H1 (cell line): ENCODE measurements around the gene KRTAP21-2. TPM values are rescaled to one million over a fixed set of nuclear protein-coding genes. Genes with fewer than 3 reads are reported as not detected.

Source experiments
- CTCF ChIA-PET: fragments of 300-600 bp; sonication (Branson Sonifier 250); formaldehyde crosslinking; loops from one replicate; lab custom pipeline; 2021; ENCODE audit not compliant: partially characterized antibody; lab: Charles Lee
- POLR2A ChIA-PET: fragments of 300-600 bp; sonication (Branson Sonifier 250); formaldehyde crosslinking; loops from one replicate; lab custom pipeline; 2021; ENCODE audit warnings: inconsistent platforms; ENCODE audit not compliant: partially characterized antibody; lab: Charles Lee
- DNase-seq, 2 experiments: peaks; one replicate each; pipeline versions ENCODE4 v3.0.0 to v3.0.0-alpha.2; 2010 to 2022; ENCODE audit warnings: low spot score in 2 of 2, low read depth in 1 of 2, mixed read lengths in 1 of 2
- FAIRE-seq: peaks from 2 replicates; lab custom pipeline; 2011; peaks lifted over from hg19 to GRCh38; lab: Jason Lieb, UNC
- H2AFZ ChIP-seq: 2 replicates; pipeline ENCODE4 v1.8.1; 2012; ENCODE audit warnings: low read length, inconsistent platforms
- H2AK5ac ChIP-seq: 2 replicates; pipeline ENCODE4 v1.6.1; 2013; ENCODE audit warnings: low read depth, low read length
- H2BK120ac ChIP-seq: replicated peaks from 2 replicates; pipeline ENCODE3; 2013; ENCODE audit warnings: low read depth, low read length, inconsistent platforms
- H2BK12ac ChIP-seq: 2 replicates; pipeline ENCODE4 v1.6.1; 2013; ENCODE audit warnings: low read depth, low read length
- H2BK15ac ChIP-seq: 2 replicates; pipeline ENCODE4 v1.6.1; 2013; ENCODE audit warnings: low read length
- H2BK20ac ChIP-seq: 2 replicates; pipeline ENCODE4 v1.6.1; 2013; ENCODE audit warnings: low read length
- H2BK5ac ChIP-seq: 2 replicates; pipeline ENCODE4 v1.6.1; 2013; ENCODE audit warnings: low read depth, low read length
- H3K14ac ChIP-seq: 2 replicates; pipeline ENCODE4 v1.6.1; 2013; ENCODE audit warnings: inconsistent platforms; ENCODE audit not compliant: insufficient read length
- H3K18ac ChIP-seq: 2 replicates; pipeline ENCODE4 v1.6.1; 2013; ENCODE audit warnings: low read length; ENCODE audit errors: extremely low read depth
- H3K23ac ChIP-seq: 2 replicates; pipeline ENCODE4 v1.6.1; 2013; ENCODE audit warnings: inconsistent platforms; ENCODE audit not compliant: insufficient read length
- H3K23me2 ChIP-seq: 2 replicates; pipeline ENCODE4 v1.6.1; 2013; ENCODE audit warnings: low read depth, low read length
- H3K27ac ChIP-seq: 2 replicates; pipeline ENCODE4 v1.6.1; 2011; ENCODE audit warnings: low read depth, low read length, inconsistent platforms
- H3K27me3 ChIP-seq, 4 experiments: replicated peaks in 1 of 4; 1 replicate in 1 of 4; 2 replicates in 3 of 4; pipeline versions ENCODE4 v1.6.1 to v1.8.1; 2011 to 2013; ENCODE audit warnings: low read length in 3 of 4, mild to moderate bottlenecking in 3 of 4, inconsistent platforms in 2 of 4, mixed read lengths in 2 of 4, moderate library complexity in 1 of 4; ENCODE audit not compliant: control insufficient read depth in 3 of 4, insufficient read depth in 3 of 4; ENCODE audit errors: extremely low read depth in 1 of 4
- H3K36me3 ChIP-seq, 4 experiments: 2 replicates each; pipeline versions ENCODE4 v1.6.1 to v1.8.1; 2011 to 2013; ENCODE audit warnings: mild to moderate bottlenecking in 4 of 4, low read length in 3 of 4, moderate library complexity in 2 of 4, control low read depth in 1 of 4, inconsistent platforms in 1 of 4; ENCODE audit not compliant: insufficient read depth in 4 of 4, control insufficient read depth in 2 of 4
- H3K4ac ChIP-seq: replicated peaks from 2 replicates; pipeline ENCODE3; 2013; ENCODE audit warnings: low read length, low read depth, mixed read lengths, inconsistent platforms; ENCODE audit not compliant: insufficient read length
- H3K4me1 ChIP-seq, 4 experiments: replicated peaks in 1 of 4; 1 replicate in 1 of 4; 2 replicates in 3 of 4; pipeline versions ENCODE4 v1.6.1 to v1.8.1; 2011 to 2013; ENCODE audit warnings: low read length in 3 of 4, inconsistent platforms in 2 of 4, mixed read lengths in 1 of 4; ENCODE audit not compliant: insufficient read depth in 4 of 4, control insufficient read depth in 3 of 4
- H3K4me2 ChIP-seq, 2 experiments: 2 replicates each; pipeline versions ENCODE4 v1.6.1 to v1.8.1; 2011 to 2013; ENCODE audit warnings: low read depth in 2 of 2, low read length in 2 of 2, control low read depth in 1 of 2, inconsistent platforms in 1 of 2, mild to moderate bottlenecking in 1 of 2; ENCODE audit not compliant: insufficient read depth in 1 of 2
- H3K4me3 ChIP-seq, 4 experiments: fragments of 200-600, 300-600 bp in 1 of 4; sonication (generic), shearing (Covaris generic), sonication (Bioruptor Twin) in 1 of 4; 2 replicates each; pipeline versions ENCODE4 v1.5.1 to v1.8.1; 2011 to 2016; ENCODE audit warnings: low read length in 4 of 4, low read depth in 3 of 4, control low read depth in 2 of 4, inconsistent platforms in 2 of 4, mild to moderate bottlenecking in 2 of 4, mixed read lengths in 1 of 4, moderate library complexity in 1 of 4; ENCODE audit not compliant: insufficient read depth in 2 of 4; ENCODE audit errors: extremely low read depth in 1 of 4
- H3K56ac ChIP-seq: replicated peaks from 2 replicates; pipeline ENCODE3; 2013; ENCODE audit warnings: low read depth, mild to moderate bottlenecking, mixed read lengths, low read length, inconsistent platforms; ENCODE audit not compliant: insufficient read length
- H3K79me1 ChIP-seq: 2 replicates; pipeline ENCODE4 v1.6.1; 2013; ENCODE audit warnings: low read depth, low read length, control low read depth
- H3K79me2 ChIP-seq, 2 experiments: 2 replicates each; pipeline versions ENCODE4 v1.6.1 to v1.8.1; 2012 to 2013; ENCODE audit warnings: low read length in 2 of 2, mild to moderate bottlenecking in 2 of 2, inconsistent platforms in 1 of 2; ENCODE audit not compliant: insufficient read depth in 2 of 2, control insufficient read depth in 1 of 2
- H3K9ac ChIP-seq, 4 experiments: replicated peaks in 1 of 4; 1 replicate in 1 of 4; 2 replicates in 3 of 4; pipeline versions ENCODE4 v1.6.1 to v1.8.1; 2011 to 2013; ENCODE audit warnings: low read depth in 3 of 4, low read length in 3 of 4, control low read depth in 2 of 4, mild to moderate bottlenecking in 2 of 4, moderate library complexity in 2 of 4, inconsistent platforms in 1 of 4; ENCODE audit errors: extremely low read depth in 1 of 4
- H3K9me3 ChIP-seq, 2 experiments: 2 replicates each; pipeline versions ENCODE4 v1.6.1 to v1.8.1; 2012 to 2013; ENCODE audit warnings: mild to moderate bottlenecking in 2 of 2, moderate library complexity in 2 of 2, control low read depth in 1 of 2, inconsistent platforms in 1 of 2, low read depth in 1 of 2, low read length in 1 of 2, mixed read lengths in 1 of 2; ENCODE audit not compliant: insufficient read depth in 2 of 2
- H4K20me1 ChIP-seq, 2 experiments: replicated peaks in 1 of 2; 2 replicates each; pipeline versions ENCODE3 to v1.8.1; 2011 to 2013; ENCODE audit warnings: inconsistent platforms in 2 of 2, low read length in 2 of 2, mild to moderate bottlenecking in 1 of 2; ENCODE audit not compliant: insufficient read depth in 2 of 2, control insufficient read depth in 1 of 2
- H4K5ac ChIP-seq: 2 replicates; pipeline ENCODE4 v1.6.1; 2013; ENCODE audit warnings: low read length, low read depth, mixed read lengths, inconsistent platforms; ENCODE audit not compliant: insufficient read length
- H4K8ac ChIP-seq: 2 replicates; pipeline ENCODE4 v1.8.0; 2013; ENCODE audit warnings: mild to moderate bottlenecking, moderate library complexity, low read length, inconsistent platforms; ENCODE audit not compliant: insufficient read depth; ENCODE audit errors: extremely low read depth
- H4K91ac ChIP-seq: replicated peaks from 2 replicates; pipeline ENCODE3; 2013; ENCODE audit warnings: low read length, mixed read lengths, inconsistent platforms; ENCODE audit not compliant: insufficient read length
- RAD21 ChIP-seq, 2 experiments: IDR thresholded peaks in 1 of 2; conservative IDR thresholded peaks in 1 of 2; 2 replicates each; pipeline ENCODE4 v1.6.1; 2011; ENCODE audit warnings: low read depth in 2 of 2, low read length in 2 of 2, improper control_type of control experiment in 1 of 2, inconsistent platforms in 1 of 2, mild to moderate bottlenecking in 1 of 2, moderate library complexity in 1 of 2
- TBP ChIP-seq: IDR thresholded peaks from 2 replicates; pipeline ENCODE4 v1.6.1; 2011; ENCODE audit warnings: low read depth, low read length, improper control_type of control experiment
- WGBS, 2 experiments: shearing (Covaris generic) in 1 of 2; methylation state at CpG; one replicate each; pipeline versions ENCODE4 v1.1.6 to v1.1.7; 2013 to 2015; ENCODE audit warnings: low lambda C conversion rate in 2 of 2, mixed read lengths in 2 of 2, inconsistent platforms in 1 of 2, low coverage in 1 of 2, missing lambda C conversion rate in 1 of 2; ENCODE audit not compliant: insufficient replicate concordance in 2 of 2, insufficient coverage in 1 of 2, insufficient read length in 1 of 2; ENCODE audit errors: extremely low coverage in 1 of 2, missing lambda C conversion rate in 1 of 2; 5-methylcytosine and 5-hydroxymethylcytosine counted together
- polyA plus RNA-seq, 7 experiments: library from polyadenylated mRNA; depleted of rRNA in 3 of 7; stranded (reverse) in 5 of 7; unstranded in 2 of 7; fragments of >200 nt in 5 of 7; fragments of 200-250 nt in 2 of 7; gene quantifications; 1 replicate in 5 of 7; 2 replicates in 1 of 7; 4 replicates in 1 of 7; pipeline versions ENCODE4 v1.2.1 to v1.2.3, GENCODE V29; 2011 to 2013; ENCODE audit warnings: missing spikeins in 2 of 7, mixed read lengths in 2 of 7
- total RNA-seq: library from RNA; stranded (reverse); fragmentation: NEBNext Ultra II Directional; extraction: Animal tissue kit (Norgen Biotek cat#: 25700); gene quantifications from 2 replicates; pipeline ENCODE4 v1.2.1, GENCODE V29; 2021

KRTAP21-2 gene
- total and polyA plus RNA-seq, 2 of the 8 experiments (the other 6 are each of a cell fraction or from before 2014, with no cell fraction given), result not detected

DNA sequence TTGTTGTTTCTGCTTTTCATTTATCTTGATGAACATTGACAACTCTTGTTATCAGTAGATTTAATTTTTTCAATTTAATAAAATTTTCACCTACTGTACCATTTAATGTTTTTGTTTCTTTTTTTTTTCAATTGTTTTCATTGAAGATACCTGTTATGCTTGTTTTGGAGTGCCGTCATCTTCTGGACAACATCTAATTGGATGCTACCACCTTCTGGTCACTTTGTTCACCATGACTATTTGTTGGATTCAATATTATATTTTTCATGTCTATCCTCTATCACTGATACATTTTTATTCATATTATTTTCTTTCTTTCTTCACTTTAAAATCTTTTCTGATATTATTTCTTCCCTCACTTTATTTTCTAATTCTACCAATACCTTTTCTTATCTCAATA lies 14.0 kb downstream of the KRTAP21-2 start:
- DNase-seq (no peak), FAIRE-seq (no peak)
- Histone ChIP-seq H3K36me3 (no peaks in the 10 kb centered on the region), H3K4me3 (no peak overlapping the region), H3K23ac (no peak overlapping the region), H4K20me1 (no peaks in the 10 kb centered on the region), H2AFZ (no peak overlapping the region), H3K27me3 (no peaks in the 10 kb centered on the region), H2BK20ac (no peak overlapping the region), H4K5ac (no peak overlapping the region), H2BK15ac (no peak overlapping the region), H3K4me2 (no peak overlapping the region), H2BK120ac (no peak overlapping the region), H2AK5ac (no peak overlapping the region), H3K18ac (no peak overlapping the region), H2BK12ac (no peak overlapping the region), H3K79me1 (no peaks in the 10 kb centered on the region), H2BK5ac (no peak overlapping the region), H3K56ac (no peak overlapping the region), H3K27ac (no peak overlapping the region), H3K9me3 (no peaks in the 10 kb centered on the region), H3K79me2 (no peaks in the 10 kb centered on the region), H3K9ac (no peak overlapping the region), H3K4me1 (no peaks in the 10 kb centered on the region), H3K4ac (no peak overlapping the region), H4K8ac (no peak overlapping the region), H4K91ac (no peak overlapping the region), H3K23me2 (no peaks in the 10 kb centered on the region; the same call in 1 of the 2 replicates), H3K14ac (no peak overlapping the region)
- TF ChIP-seq TBP (no peak), RAD21 (IDR thresholded peaks at IDR 0.05 in 1 of 2, conservative IDR thresholded peaks at IDR 0.05 in 1 of 2; ENCODE audit: low read depth in 2 of 2, low read length in 2 of 2) (peak; percentile 27 to 30; a peak in 3 of 4 replicates)
- 91% methylated on average over 1 of the region's 1 CpG; no CpG with 5 or more reads in 1 of the 2 experiments for WGBS, 2 experiments
- ChIA-PET POLR2A (no interaction called here), CTCF (interaction anchor here (1.7 kb wide), 1 partner anchor 13 kb away, joined by 4 read pairs; no protein-coding TSS in a partner anchor)
